ENCODE data around the gene SMKR1. TPM values are rescaled to one million over a fixed set of nuclear protein-coding genes. Genes with fewer than 3 reads are reported as not detected.

Gene SMKR1
- total and polyA plus RNA-seq, 2 of the 8 experiments (the other 6 are each of a cell fraction or from before 2014, with no cell fraction given), result 0.39 to 1.6 TPM

- TF ChIP-seq RNF2 (IDR thresholded peaks at IDR 0.05; ENCODE audit: borderline replicate concordance, low read depth, low read length, missing control alignments, poor library complexity, severe bottlenecking) (no peak), MAFK (IDR thresholded peaks at IDR 0.05; ENCODE audit: low read depth, low read length) (no peak), GTF2F1 (IDR thresholded peaks at IDR 0.05; ENCODE audit: borderline replicate concordance, low read depth, low read length) (no peak), SIRT6 (IDR thresholded peaks at IDR 0.05; ENCODE audit: low read length) (no peak)
These were observed 21.6 kb downstream of the SMKR1 start (continued) for GRCh38 chr7:129523924-129524323.
